H9 (cell line): ENCODE data around the gene TAF3. TPM values are rescaled to one million over a fixed set of nuclear protein-coding genes. Genes with fewer than 3 reads are reported as not detected.
A peak's percentile ranks its signal among the peaks of the same experiment; 100 is the strongest.

ENCODE experiments used
- DNase-seq: peaks from one replicate; pipeline ENCODE4 v3.0.0-alpha.2; 2017
- H2AFZ ChIP-seq: one replicate; pipeline ENCODE4 v1.6.1; 2013; ENCODE audit warnings: mild to moderate bottlenecking, low read length, control low read depth, moderate library complexity
- H2AK5ac ChIP-seq: 2 replicates; pipeline ENCODE4 v1.6.1; 2013; ENCODE audit warnings: low read length, control low read depth, mixed read lengths; ENCODE audit not compliant: insufficient read length
- H2BK120ac ChIP-seq: one replicate; pipeline ENCODE4 v1.6.1; 2013; ENCODE audit warnings: low read depth, mild to moderate bottlenecking, low read length, control low read depth, inconsistent platforms; ENCODE audit not compliant: poor library complexity, severe bottlenecking
- H2BK12ac ChIP-seq: 2 replicates; pipeline ENCODE4 v1.6.1; 2013; ENCODE audit warnings: low read length, control low read depth, mixed read lengths, low read depth; ENCODE audit not compliant: insufficient read length
- H2BK15ac ChIP-seq: 2 replicates; pipeline ENCODE4 v1.6.1; 2013; ENCODE audit warnings: low read depth, low read length, control low read depth
- H2BK20ac ChIP-seq: one replicate; pipeline ENCODE4 v1.6.1; 2013; ENCODE audit warnings: low read depth, mild to moderate bottlenecking, low read length, control low read depth, inconsistent platforms; ENCODE audit not compliant: poor library complexity, severe bottlenecking
- H2BK5ac ChIP-seq: 2 replicates; pipeline ENCODE4 v1.6.1; 2013; ENCODE audit warnings: low read length, control low read depth, mixed read lengths; ENCODE audit not compliant: insufficient read length
- H3K14ac ChIP-seq: 2 replicates; pipeline ENCODE4 v1.6.1; 2013; ENCODE audit warnings: low read length, control low read depth; ENCODE audit not compliant: insufficient read depth
- H3K18ac ChIP-seq: 2 replicates; pipeline ENCODE4 v1.6.1; 2013; ENCODE audit warnings: low read depth, mild to moderate bottlenecking, mixed read lengths, low read length, control low read depth; ENCODE audit not compliant: insufficient read length
- H3K23ac ChIP-seq: 2 replicates; pipeline ENCODE4 v1.6.1; 2013; ENCODE audit warnings: low read length, control low read depth, mixed read lengths, low read depth; ENCODE audit not compliant: insufficient read length
- H3K23me2 ChIP-seq: 2 replicates; pipeline ENCODE4 v1.6.1; 2013; ENCODE audit warnings: low read depth, mild to moderate bottlenecking, mixed read lengths, low read length, control low read depth; ENCODE audit not compliant: insufficient read length, poor library complexity, severe bottlenecking
- H3K27ac ChIP-seq: 2 replicates; pipeline ENCODE4 v1.5.1; 2013; ENCODE audit warnings: low read length, control low read depth, mixed read lengths, low read depth; ENCODE audit not compliant: insufficient read length
- H3K27me3 ChIP-seq: 2 replicates; pipeline ENCODE4 v1.6.1; 2013; ENCODE audit warnings: low read length, control low read depth, inconsistent platforms; ENCODE audit not compliant: insufficient read depth
- H3K4ac ChIP-seq: 2 replicates; pipeline ENCODE4 v1.6.1; 2013; ENCODE audit warnings: low read depth, mild to moderate bottlenecking, control low read depth, inconsistent platforms, low read length, moderate library complexity
- H3K4me1 ChIP-seq: 2 replicates; pipeline ENCODE4 v1.6.1; 2013; ENCODE audit warnings: low read length, control low read depth, inconsistent platforms; ENCODE audit not compliant: insufficient read depth
- H3K4me2 ChIP-seq: 2 replicates; pipeline ENCODE4 v1.6.1; 2013; ENCODE audit warnings: low read length, control low read depth, mixed read lengths; ENCODE audit not compliant: insufficient read length, insufficient read depth
- H3K56ac ChIP-seq: 2 replicates; pipeline ENCODE4 v1.6.1; 2013; ENCODE audit warnings: low read depth, mild to moderate bottlenecking, mixed read lengths, low read length, control low read depth; ENCODE audit not compliant: insufficient read length
- H3K79me1 ChIP-seq: 2 replicates; pipeline ENCODE4 v1.6.1; 2013; ENCODE audit warnings: low read depth, mild to moderate bottlenecking, moderate library complexity, low read length, control low read depth, inconsistent platforms; ENCODE audit not compliant: insufficient read depth, poor library complexity, severe bottlenecking
- H3K79me2 ChIP-seq: 2 replicates; pipeline ENCODE4 v1.6.1; 2013; ENCODE audit warnings: low read length, control low read depth, inconsistent platforms; ENCODE audit not compliant: insufficient read depth
- H3K9ac ChIP-seq: 2 replicates; pipeline ENCODE4 v1.6.1; 2013; ENCODE audit warnings: low read length, control low read depth, mixed read lengths; ENCODE audit not compliant: insufficient read length; ENCODE audit errors: extremely low read depth
- H3K9me3 ChIP-seq: one replicate; pipeline ENCODE4 v1.6.1; 2013; ENCODE audit warnings: low read depth, low read length, inconsistent platforms; ENCODE audit not compliant: control insufficient read depth
- H3T11ph ChIP-seq: one replicate; pipeline ENCODE4 v1.6.1; 2013; ENCODE audit warnings: mild to moderate bottlenecking, low read length, control low read depth, inconsistent platforms
- H4K20me1 ChIP-seq: one replicate; pipeline ENCODE4 v1.6.1; 2013; ENCODE audit not compliant: control insufficient read depth, insufficient read length, insufficient read depth
- H4K5ac ChIP-seq: 2 replicates; pipeline ENCODE4 v1.6.1; 2013; ENCODE audit warnings: low read depth, mild to moderate bottlenecking, mixed read lengths, low read length, control low read depth; ENCODE audit not compliant: insufficient read length
- H4K8ac ChIP-seq: replicated peaks from 2 replicates; pipeline ENCODE4 v1.6.1; 2013; ENCODE audit warnings: low read length, control low read depth, mixed read lengths, low read depth; ENCODE audit not compliant: insufficient read length
- H4K91ac ChIP-seq: 2 replicates; pipeline ENCODE4 v1.6.1; 2013; ENCODE audit warnings: low read depth, mild to moderate bottlenecking, moderate library complexity, mixed read lengths, low read length, control low read depth; ENCODE audit not compliant: insufficient read length
- H3K27ac Mint-ChIP-seq, 3 experiments: 2 replicates in 2 of 3; 3 replicates in 1 of 3; pipeline ENCODE4 v1.8.0; 2020 to 2021; ENCODE audit warnings: mixed read lengths in 3 of 3, mild to moderate bottlenecking in 1 of 3, moderate library complexity in 1 of 3
- H3K27me3 Mint-ChIP-seq: 2 replicates; pipeline ENCODE4 v1.8.0; 2021; ENCODE audit warnings: low read depth, mild to moderate bottlenecking, moderate library complexity, mixed read lengths
- H3K36me3 Mint-ChIP-seq, 3 experiments: 2 replicates in 2 of 3; 3 replicates in 1 of 3; pipeline ENCODE4 v1.8.0; 2020 to 2021; ENCODE audit warnings: low read depth in 3 of 3, mixed read lengths in 3 of 3; ENCODE audit not compliant: insufficient read depth in 1 of 3
- H3K4me1 Mint-ChIP-seq, 2 experiments: 2 replicates each; pipeline ENCODE4 v1.8.0; 2020; ENCODE audit warnings: mixed read lengths in 2 of 2
- H3K4me3 Mint-ChIP-seq, 2 experiments: 2 replicates in 1 of 2; 3 replicates in 1 of 2; pipeline ENCODE4 v1.8.0; 2020 to 2021; ENCODE audit warnings: mild to moderate bottlenecking in 2 of 2, mixed read lengths in 2 of 2, moderate library complexity in 1 of 2
- H3K9me3 Mint-ChIP-seq, 2 experiments: 2 replicates in 1 of 2; 3 replicates in 1 of 2; pipeline ENCODE4 v1.8.0; 2020; ENCODE audit warnings: mild to moderate bottlenecking in 2 of 2, mixed read lengths in 2 of 2, moderate library complexity in 1 of 2
- WGBS: extraction: QIAGEN DNeasy Blood & Tissue Kit; methylation state at CpG from one replicate; pipeline ENCODE4 v1.1.7; 2013; ENCODE audit warnings: missing lambda C conversion rate, low lambda C conversion rate, mixed read lengths; ENCODE audit not compliant: insufficient read length; ENCODE audit errors: extremely low coverage; 5-methylcytosine and 5-hydroxymethylcytosine counted together
- total RNA-seq: library from RNA; stranded (reverse); gene quantifications from 2 replicates; pipeline ENCODE4 v1.2.1, GENCODE V29; 2021
- TF ChIP-seq, protein P1 (sequence below): fragments of 200-600 bp; sonication (generic); conservative IDR thresholded peaks from 3 replicates; pipeline ENCODE4 v1.8.0; 2021; ENCODE audit warnings: antibody characterized with exemption, mild to moderate bottlenecking

Gene TAF3
- total RNA-seq, 1 experiment from 2014 or later: 10.2 TPM

DNA sequence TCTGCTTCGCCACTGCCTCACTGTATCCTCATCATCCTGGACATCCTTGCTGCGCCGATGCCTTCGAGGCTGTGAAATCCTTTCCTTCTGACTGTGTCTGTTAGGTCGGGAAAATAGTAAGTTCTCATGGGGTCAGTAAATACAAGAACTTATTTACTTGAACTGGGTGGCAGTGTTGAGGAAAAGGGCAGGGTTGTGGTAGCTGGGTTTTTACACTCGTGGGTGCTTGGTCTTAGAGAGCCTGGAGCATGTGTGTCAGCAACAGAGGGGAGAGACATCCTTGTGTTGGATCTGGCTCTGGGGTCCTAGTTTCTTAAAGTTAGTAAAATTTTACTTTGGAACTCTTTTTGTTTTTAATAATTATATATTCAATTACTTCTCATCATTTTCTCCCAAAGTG lies 123.3 kb downstream of the TAF3 start:
- no peaks in the 10 kb centered on the region for H3K23me2 ChIP-seq
- H2BK5ac ChIP-seq: no peak overlapping the region
- no peak overlapping the region for H2BK12ac ChIP-seq
- no peaks in the 10 kb centered on the region for H3K79me2 ChIP-seq
- H3K4me1 ChIP-seq: peaks cover 3% of the 10 kb centered on the region; the same call in 1 of the 2 replicates
- DNase-seq: no peak
- Mint-ChIP-seq H3K4me1 (peaks cover 30 to 32% of the 10 kb centered on the region in 2 experiments), H3K9me3 (no peaks in the 10 kb centered on the region), H3K27me3 (no peaks in the 10 kb centered on the region), H3K36me3 (no peaks in the 10 kb centered on the region; a peak in 1 of 7 replicates), H3K27ac (peak overlapping the region; percentile 5 to 41 (median 17); a peak in 3 of 7 replicates), H3K4me3 (no peak overlapping the region)
- H4K5ac ChIP-seq: no peak overlapping the region
- H3K4ac ChIP-seq: no peak overlapping the region
- H2BK15ac ChIP-seq: no peak overlapping the region
- TF ChIP-seq, protein P1, sequence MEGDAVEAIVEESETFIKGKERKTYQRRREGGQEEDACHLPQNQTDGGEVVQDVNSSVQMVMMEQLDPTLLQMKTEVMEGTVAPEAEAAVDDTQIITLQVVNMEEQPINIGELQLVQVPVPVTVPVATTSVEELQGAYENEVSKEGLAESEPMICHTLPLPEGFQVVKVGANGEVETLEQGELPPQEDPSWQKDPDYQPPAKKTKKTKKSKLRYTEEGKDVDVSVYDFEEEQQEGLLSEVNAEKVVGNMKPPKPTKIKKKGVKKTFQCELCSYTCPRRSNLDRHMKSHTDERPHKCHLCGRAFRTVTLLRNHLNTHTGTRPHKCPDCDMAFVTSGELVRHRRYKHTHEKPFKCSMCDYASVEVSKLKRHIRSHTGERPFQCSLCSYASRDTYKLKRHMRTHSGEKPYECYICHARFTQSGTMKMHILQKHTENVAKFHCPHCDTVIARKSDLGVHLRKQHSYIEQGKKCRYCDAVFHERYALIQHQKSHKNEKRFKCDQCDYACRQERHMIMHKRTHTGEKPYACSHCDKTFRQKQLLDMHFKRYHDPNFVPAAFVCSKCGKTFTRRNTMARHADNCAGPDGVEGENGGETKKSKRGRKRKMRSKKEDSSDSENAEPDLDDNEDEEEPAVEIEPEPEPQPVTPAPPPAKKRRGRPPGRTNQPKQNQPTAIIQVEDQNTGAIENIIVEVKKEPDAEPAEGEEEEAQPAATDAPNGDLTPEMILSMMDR: no peak
- H4K20me1 ChIP-seq: no peaks in the 10 kb centered on the region
- H4K91ac ChIP-seq: no peak overlapping the region
- no peak overlapping the region for H3K18ac ChIP-seq
- H2BK120ac ChIP-seq: no peak overlapping the region
- H3K14ac ChIP-seq: no peak overlapping the region
- H2AFZ ChIP-seq: no peak overlapping the region
- H2AK5ac ChIP-seq: no peak overlapping the region
- no peak overlapping the region for H4K8ac ChIP-seq
- H3K23ac ChIP-seq: no peak overlapping the region
- no peak overlapping the region for H2BK20ac ChIP-seq
- H3K79me1 ChIP-seq: no peaks in the 10 kb centered on the region
- H3K9me3 ChIP-seq: no peaks in the 10 kb centered on the region
- H3K27ac ChIP-seq: no peak overlapping the region
- no peaks in the 10 kb centered on the region for H3K27me3 ChIP-seq
- no peak overlapping the region for H3K4me2 ChIP-seq
- H3K56ac ChIP-seq: no peak overlapping the region
- no peak overlapping the region for H3T11ph ChIP-seq
- no peak overlapping the region for H3K9ac ChIP-seq
- WGBS: no CpG with 5 or more reads among the region's 6 CpGs
